Coronary artery (tissue), 2 donors: ENCODE measurements around the gene SAP30.

ENCODE experiments used
- DNase-seq: peaks from one replicate; pipeline ENCODE4 v3.0.0-alpha.2; 2017; ENCODE audit warnings: low spot score
- H3K27ac ChIP-seq, 2 donors: fragments of 200-600 bp; sonication (generic); one replicate each; pipeline ENCODE4 v1.5.1; 2016 to 2019
- H3K4me3 ChIP-seq: fragments of 200-600 bp; sonication (generic); 2 replicates; pipeline ENCODE4 v1.5.1; 2016; ENCODE audit warnings: mild to moderate bottlenecking, moderate library complexity
- TF ChIP-seq, protein P1 (sequence below): fragments of 200-600 bp; sonication (generic); IDR thresholded peaks from one replicate; pipeline ENCODE4 v1.5.1; 2019; ENCODE audit warnings: antibody characterized with exemption

The SAP30 gene

DNA sequence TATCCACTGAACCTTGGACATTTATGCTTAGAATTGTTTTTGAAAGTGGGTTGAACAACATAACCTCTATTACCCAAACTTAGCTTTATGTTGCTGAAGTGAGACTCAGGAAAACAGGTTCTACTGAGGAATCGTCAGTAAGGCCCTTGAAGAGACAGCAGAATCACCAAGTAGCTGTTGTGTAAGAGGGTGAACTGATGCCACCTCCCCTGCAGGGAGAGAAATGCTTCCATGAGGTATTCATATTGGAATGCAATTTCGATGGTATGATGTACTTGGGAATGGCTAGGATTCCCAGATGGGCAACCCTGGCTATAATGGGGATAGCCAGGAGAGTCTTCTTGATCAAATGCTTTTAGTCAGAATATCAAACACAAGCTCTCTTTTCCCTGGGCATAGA, 32.3 kb downstream of the SAP30 start:
- no peak for DNase-seq
- no peak overlapping the region for H3K4me3 ChIP-seq
- no peak overlapping the region for H3K27ac ChIP-seq
- TF ChIP-seq, protein P1, sequence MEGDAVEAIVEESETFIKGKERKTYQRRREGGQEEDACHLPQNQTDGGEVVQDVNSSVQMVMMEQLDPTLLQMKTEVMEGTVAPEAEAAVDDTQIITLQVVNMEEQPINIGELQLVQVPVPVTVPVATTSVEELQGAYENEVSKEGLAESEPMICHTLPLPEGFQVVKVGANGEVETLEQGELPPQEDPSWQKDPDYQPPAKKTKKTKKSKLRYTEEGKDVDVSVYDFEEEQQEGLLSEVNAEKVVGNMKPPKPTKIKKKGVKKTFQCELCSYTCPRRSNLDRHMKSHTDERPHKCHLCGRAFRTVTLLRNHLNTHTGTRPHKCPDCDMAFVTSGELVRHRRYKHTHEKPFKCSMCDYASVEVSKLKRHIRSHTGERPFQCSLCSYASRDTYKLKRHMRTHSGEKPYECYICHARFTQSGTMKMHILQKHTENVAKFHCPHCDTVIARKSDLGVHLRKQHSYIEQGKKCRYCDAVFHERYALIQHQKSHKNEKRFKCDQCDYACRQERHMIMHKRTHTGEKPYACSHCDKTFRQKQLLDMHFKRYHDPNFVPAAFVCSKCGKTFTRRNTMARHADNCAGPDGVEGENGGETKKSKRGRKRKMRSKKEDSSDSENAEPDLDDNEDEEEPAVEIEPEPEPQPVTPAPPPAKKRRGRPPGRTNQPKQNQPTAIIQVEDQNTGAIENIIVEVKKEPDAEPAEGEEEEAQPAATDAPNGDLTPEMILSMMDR: no peak

DNA sequence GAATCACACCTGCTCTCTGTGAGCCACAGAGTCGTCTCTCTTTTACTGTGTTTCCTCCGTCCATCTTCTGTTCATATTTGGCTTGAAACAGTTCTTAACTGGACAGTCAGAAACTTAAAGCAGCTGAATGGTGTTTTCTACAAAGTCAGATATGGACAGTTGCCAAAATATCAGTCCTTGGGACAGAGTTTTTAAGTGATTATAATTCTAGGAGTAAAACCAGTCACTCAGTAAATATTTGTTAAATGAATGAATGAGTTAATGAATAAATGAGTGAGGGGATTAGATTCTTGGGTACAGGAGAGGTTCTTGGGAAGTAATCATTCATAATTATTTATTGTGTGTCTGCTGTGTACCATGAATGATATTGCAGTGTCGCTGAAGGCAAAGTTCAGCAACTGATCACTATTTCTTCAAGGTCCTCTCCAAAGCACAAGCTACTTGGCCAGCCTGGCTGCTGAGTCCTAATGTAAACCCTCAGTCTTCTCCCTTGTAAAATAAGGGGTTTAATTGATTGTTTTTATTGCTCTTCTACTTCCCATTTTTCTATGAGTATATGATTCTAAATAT, 33.6 kb downstream of the SAP30 start:
- DNase-seq: no peak

DNA sequence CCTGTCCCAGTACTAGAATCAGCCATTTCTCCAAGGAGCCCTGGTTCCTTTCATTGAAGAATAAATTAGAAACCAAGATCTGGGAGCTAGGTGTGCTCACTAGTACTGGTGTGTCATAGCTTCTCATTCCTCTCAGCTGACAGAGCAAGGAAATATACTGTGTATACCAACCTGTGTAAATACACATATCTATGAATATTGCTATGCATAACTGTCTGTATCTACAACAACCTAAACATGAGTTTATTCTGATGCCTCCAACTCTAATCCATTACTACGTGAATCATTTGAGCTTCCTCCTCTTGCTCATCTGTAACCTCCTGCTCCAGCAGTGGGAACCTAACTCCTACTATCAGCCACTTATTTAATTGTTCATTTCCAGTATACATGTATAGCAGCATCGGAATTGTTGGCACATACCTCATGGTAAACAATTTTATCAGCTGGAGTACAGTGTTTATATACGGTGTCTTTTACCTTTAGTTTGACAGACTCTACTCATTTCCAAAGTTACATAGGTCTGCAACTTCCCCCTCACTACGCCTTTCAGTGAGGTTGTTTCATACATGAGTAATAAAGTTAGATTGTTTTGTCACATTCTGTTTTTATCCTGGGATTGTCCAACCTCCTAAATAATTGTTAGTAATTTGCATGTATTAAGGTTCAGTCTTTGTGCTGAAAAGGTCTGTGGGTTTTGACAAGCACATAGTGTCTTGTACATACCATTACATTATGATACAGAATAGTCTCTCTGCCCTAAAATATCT, 35.3 kb downstream of the SAP30 start:
- TF ChIP-seq, protein P1: no peak

More for the DNA sequence above, 33.6 kb downstream of the SAP30 start:
- no peak overlapping the region for H3K27ac ChIP-seq
- TF ChIP-seq, protein P1: no peak
- no peak overlapping the region for H3K4me3 ChIP-seq

DNA sequence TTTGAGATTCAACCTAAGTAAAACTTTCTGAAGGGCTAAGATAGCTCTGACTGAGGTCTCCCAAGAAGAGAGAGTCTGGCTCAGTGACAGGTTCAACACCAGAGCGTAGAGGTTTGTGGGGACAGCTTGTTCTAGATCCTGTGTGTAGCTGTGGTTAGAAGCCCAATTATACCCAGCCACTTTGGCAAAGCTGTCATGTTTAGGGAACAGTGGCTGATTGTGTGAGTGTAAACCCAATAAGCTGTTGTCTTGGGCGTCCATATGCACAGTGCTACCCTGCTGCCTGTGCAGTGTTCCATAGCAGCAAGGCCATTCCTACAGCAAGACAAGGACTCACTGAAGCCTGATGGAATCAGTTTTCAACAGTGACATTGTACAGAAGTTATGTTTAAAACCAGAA, 39.3 kb downstream of the SAP30 start:
- TF ChIP-seq, protein P1: no peak
- no peak for DNase-seq
- Histone ChIP-seq H3K27ac (peak overlapping the region in 1 of 2 donors; percentile 69), H3K4me3 (no peak overlapping the region)

More for the DNA sequence above, 35.3 kb downstream of the SAP30 start:
- no peak for DNase-seq
- no peak overlapping the region for H3K27ac ChIP-seq
- no peak overlapping the region for H3K4me3 ChIP-seq

DNA sequence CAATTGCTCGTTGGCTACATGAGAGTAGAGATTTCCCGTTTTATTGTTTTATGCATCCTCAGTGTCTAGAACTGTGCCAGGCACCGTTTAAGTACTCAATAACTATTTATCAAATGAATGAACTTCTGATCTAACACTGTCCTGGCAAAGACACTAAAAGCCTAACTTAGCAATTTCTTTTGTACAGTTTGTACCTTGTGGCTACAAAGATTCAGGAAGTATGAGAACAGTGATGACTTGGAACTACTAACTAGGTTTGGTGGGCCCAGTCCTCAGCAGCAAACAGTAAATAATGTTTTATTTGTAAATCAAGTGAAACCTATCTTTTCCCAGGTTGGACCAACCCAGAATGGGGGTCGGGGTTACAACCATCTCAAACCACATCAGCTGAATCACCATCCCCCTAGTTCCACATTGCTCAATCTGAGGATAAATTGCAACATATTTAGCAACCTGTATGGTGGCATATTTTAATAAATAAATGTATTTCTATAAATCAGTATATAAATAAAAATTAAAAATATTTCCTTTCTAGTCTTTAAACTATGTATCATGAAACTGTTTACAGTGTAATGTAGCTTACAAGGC, 40.4 kb downstream of the SAP30 start:
- TF ChIP-seq, protein P1: no peak
- no peak for DNase-seq
- Histone ChIP-seq H3K4me3 (no peak overlapping the region), H3K27ac (peak overlapping the region in 1 of 2 donors; percentile 69)

DNA sequence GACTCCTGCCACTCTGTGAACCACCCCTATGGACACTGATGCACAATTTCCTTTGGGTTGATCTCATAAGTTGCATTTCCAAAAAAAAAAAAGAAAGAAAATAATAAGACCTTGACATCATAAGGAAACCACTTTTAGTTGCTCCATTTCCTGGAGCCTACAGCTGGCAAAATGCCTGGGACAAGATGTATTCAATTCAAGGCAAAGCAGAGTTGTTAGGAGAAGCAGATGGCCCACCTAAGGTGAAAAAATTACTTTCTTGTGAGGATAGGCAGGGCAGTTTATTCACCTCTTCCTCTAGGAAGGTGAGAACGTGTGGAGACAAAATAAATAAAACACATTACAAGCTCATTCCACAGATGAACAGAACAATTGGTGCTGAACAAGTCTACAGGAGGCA, 42.3 kb downstream of the SAP30 start:
- peak overlapping the region in 1 of 2 donors; percentile 64 for H3K27ac ChIP-seq
- H3K4me3 ChIP-seq: no peak overlapping the region
- TF ChIP-seq, protein P1: no peak

More for the DNA sequence above, 42.3 kb downstream of the SAP30 start:
- no peak for DNase-seq
